ENCODE measurements around the gene GPR157. TPM values are rescaled to one million over a fixed set of nuclear protein-coding genes. Genes with fewer than 3 reads are reported as not detected.

GPR157 gene
- total and polyA plus RNA-seq, 2 of the 13 experiments (the other 11 are each of a cell fraction or from before 2014, with no cell fraction given), result 10.1 to 19.2 TPM

- TF ChIP-seq ZNF782 (CRISPR knock-in tag; IDR thresholded peaks at IDR 0.05; ENCODE audit: borderline replicate concordance) (peak; percentile 91), NR2F1 (CRISPR knock-in tag; IDR thresholded peaks at IDR 0.05) (no peak), IRX3 (CRISPR knock-in tag; IDR thresholded peaks at IDR 0.05; ENCODE audit: borderline replicate concordance, low read depth) (peak; percentile 65; the same call in 1 of the 2 replicates), MYNN (CRISPR knock-in tag; IDR thresholded peaks at IDR 0.05; ENCODE audit: low read depth) (0 out of 2 replicates have a peak, but pooled peaks have one; percentile 56), ZNF235 (CRISPR knock-in tag; IDR thresholded peaks at IDR 0.05; ENCODE audit: borderline replicate concordance) (0 out of 2 replicates have a peak, but pooled peaks have one; percentile 33), PAX8 (CRISPR knock-in tag; IDR thresholded peaks at IDR 0.05; ENCODE audit: borderline replicate concordance) (no peak), ZSCAN25 (CRISPR knock-in tag; IDR thresholded peaks at IDR 0.05) (peak; percentile 65), ZNF121 (CRISPR knock-in tag; IDR thresholded peaks at IDR 0.05) (0 out of 2 replicates have a peak, but pooled peaks have one; percentile 12), ZBTB2 (CRISPR knock-in tag; IDR thresholded peaks at IDR 0.05; ENCODE audit: low read depth) (peak; percentile 56; the same call in 1 of the 2 replicates), KMT2A (CRISPR knock-in tag; IDR thresholded peaks at IDR 0.05) (peak; percentile 59), MXD3 (CRISPR knock-in tag; IDR thresholded peaks at IDR 0.05) (0 out of 2 replicates have a peak, but pooled peaks have one; percentile 61), ZNF564 (CRISPR knock-in tag; IDR thresholded peaks at IDR 0.05) (peak; percentile 42; the same call in 1 of the 2 replicates), MAZ (IDR thresholded peaks at IDR 0.05; ENCODE audit: borderline replicate concordance, low read depth, low read length) (no peak), MAZ (CRISPR knock-in tag; IDR thresholded peaks at IDR 0.05; ENCODE audit: low read depth) (peak; percentile 81), MXD4 (CRISPR knock-in tag; IDR thresholded peaks at IDR 0.05) (peak; percentile 70; the same call in 1 of the 2 replicates), ZNF441 (CRISPR knock-in tag; IDR thresholded peaks at IDR 0.05; ENCODE audit: borderline replicate concordance) (peak; percentile 45; the same call in 1 of the 2 replicates), ZNF781 (CRISPR knock-in tag; IDR thresholded peaks at IDR 0.05; ENCODE audit: borderline replicate concordance, not compliant biosample characterization) (no peak), TEAD3 (CRISPR knock-in tag; optimal IDR thresholded peaks at IDR 0.05; ENCODE audit: borderline replicate concordance) (peak; percentile 40)
- TF ChIP-seq, protein P1, sequence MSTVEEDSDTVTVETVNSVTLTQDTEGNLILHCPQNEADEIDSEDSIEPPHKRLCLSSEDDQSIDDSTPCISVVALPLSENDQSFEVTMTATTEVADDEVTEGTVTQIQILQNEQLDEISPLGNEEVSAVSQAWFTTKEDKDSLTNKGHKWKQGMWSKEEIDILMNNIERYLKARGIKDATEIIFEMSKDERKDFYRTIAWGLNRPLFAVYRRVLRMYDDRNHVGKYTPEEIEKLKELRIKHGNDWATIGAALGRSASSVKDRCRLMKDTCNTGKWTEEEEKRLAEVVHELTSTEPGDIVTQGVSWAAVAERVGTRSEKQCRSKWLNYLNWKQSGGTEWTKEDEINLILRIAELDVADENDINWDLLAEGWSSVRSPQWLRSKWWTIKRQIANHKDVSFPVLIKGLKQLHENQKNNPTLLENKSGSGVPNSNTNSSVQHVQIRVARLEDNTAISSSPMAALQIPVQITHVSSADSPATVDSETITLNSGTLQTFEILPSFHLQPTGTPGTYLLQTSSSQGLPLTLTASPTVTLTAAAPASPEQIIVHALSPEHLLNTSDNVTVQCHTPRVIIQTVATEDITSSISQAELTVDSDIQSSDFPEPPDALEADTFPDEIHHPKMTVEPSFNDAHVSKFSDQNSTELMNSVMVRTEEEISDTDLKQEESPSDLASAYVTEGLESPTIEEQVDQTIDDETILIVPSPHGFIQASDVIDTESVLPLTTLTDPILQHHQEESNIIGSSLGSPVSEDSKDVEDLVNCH (CRISPR knock-in tag; IDR thresholded peaks at IDR 0.05), result 0 out of 2 replicates have a peak, but pooled peaks have one; percentile 38
- TF ChIP-seq, protein P2, sequence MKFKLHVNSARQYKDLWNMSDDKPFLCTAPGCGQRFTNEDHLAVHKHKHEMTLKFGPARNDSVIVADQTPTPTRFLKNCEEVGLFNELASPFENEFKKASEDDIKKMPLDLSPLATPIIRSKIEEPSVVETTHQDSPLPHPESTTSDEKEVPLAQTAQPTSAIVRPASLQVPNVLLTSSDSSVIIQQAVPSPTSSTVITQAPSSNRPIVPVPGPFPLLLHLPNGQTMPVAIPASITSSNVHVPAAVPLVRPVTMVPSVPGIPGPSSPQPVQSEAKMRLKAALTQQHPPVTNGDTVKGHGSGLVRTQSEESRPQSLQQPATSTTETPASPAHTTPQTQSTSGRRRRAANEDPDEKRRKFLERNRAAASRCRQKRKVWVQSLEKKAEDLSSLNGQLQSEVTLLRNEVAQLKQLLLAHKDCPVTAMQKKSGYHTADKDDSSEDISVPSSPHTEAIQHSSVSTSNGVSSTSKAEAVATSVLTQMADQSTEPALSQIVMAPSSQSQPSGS (CRISPR knock-in tag; IDR thresholded peaks at IDR 0.05), result peak; percentile 16; the same call in 1 of the 2 replicates
- TF ChIP-seq, protein P3, sequence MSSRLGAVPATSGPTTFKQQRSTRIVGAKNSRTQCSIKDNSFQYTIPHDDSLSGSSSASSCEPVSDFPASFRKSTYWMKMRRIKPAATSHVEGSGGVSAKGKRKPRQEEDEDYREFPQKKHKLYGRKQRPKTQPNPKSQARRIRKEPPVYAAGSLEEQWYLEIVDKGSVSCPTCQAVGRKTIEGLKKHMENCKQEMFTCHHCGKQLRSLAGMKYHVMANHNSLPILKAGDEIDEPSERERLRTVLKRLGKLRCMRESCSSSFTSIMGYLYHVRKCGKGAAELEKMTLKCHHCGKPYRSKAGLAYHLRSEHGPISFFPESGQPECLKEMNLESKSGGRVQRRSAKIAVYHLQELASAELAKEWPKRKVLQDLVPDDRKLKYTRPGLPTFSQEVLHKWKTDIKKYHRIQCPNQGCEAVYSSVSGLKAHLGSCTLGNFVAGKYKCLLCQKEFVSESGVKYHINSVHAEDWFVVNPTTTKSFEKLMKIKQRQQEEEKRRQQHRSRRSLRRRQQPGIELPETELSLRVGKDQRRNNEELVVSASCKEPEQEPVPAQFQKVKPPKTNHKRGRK (CRISPR knock-in tag; IDR thresholded peaks at IDR 0.05), result no peak
These were observed at the start of gene GPR157 (continued) for GRCh38 chr1:9128520-9129265.

Data from HepG2 (cell line).